Astrocyte (in vitro differentiated cells and primary cell): Measurements from ENCODE around the gene CCDC51. TPM values are rescaled to one million over a fixed set of nuclear protein-coding genes. Genes with fewer than 3 reads are reported as not detected.

ENCODE experiments used
- DNase-seq: peaks from one replicate; pipeline ENCODE4 v3.0.0-alpha.2; 2010; ENCODE audit warnings: low read depth
- FAIRE-seq: peaks from 2 replicates; lab custom pipeline; 2011; peaks lifted over from hg19 to GRCh38; lab: Jason Lieb, UNC
- H2AFZ ChIP-seq: 2 replicates; pipeline ENCODE4 v1.6.0; 2012; ENCODE audit warnings: low read depth, low read length, inconsistent platforms
- H3K27ac ChIP-seq: 2 replicates; pipeline ENCODE4 v1.5.1; 2011; ENCODE audit warnings: low read depth, low read length, inconsistent platforms
- H3K27me3 ChIP-seq: 2 replicates; pipeline ENCODE4 v1.6.0; 2011; ENCODE audit warnings: low read length, inconsistent platforms; ENCODE audit not compliant: insufficient read depth
- H3K36me3 ChIP-seq: 2 replicates; pipeline ENCODE4 v1.5.1; 2011; ENCODE audit warnings: low read length, inconsistent platforms; ENCODE audit not compliant: insufficient read depth
- H3K4me1 ChIP-seq: 2 replicates; pipeline ENCODE4 v1.5.1; 2011; ENCODE audit warnings: low read length, inconsistent platforms; ENCODE audit not compliant: insufficient read depth
- H3K4me2 ChIP-seq: 2 replicates; pipeline ENCODE4 v1.6.0; 2012; ENCODE audit warnings: low read length, inconsistent platforms
- H3K4me3 ChIP-seq: 2 replicates; pipeline ENCODE4 v1.5.1; 2011; ENCODE audit warnings: low read depth, mild to moderate bottlenecking, low read length, inconsistent platforms; ENCODE audit not compliant: insufficient read depth
- H3K79me2 ChIP-seq: 2 replicates; pipeline ENCODE4 v1.6.0; 2012; ENCODE audit warnings: mild to moderate bottlenecking, low read length, inconsistent platforms; ENCODE audit not compliant: insufficient read depth
- H3K9ac ChIP-seq: 2 replicates; pipeline ENCODE4 v1.6.0; 2012; ENCODE audit warnings: mild to moderate bottlenecking, low read length, inconsistent platforms
- H3K9me3 ChIP-seq: 2 replicates; pipeline ENCODE4 v1.5.1; 2012; ENCODE audit warnings: low read depth, mild to moderate bottlenecking, low read length, inconsistent platforms; ENCODE audit not compliant: insufficient read depth
- H4K20me1 ChIP-seq: 2 replicates; pipeline ENCODE4 v1.6.0; 2012; ENCODE audit warnings: low read length, inconsistent platforms; ENCODE audit not compliant: insufficient read depth
- H3K27ac Mint-ChIP-seq: one replicate; pipeline ENCODE4 v1.8.0; 2021; ENCODE audit warnings: mild to moderate bottlenecking, mixed read lengths; ENCODE audit not compliant: unreplicated experiment
- H3K27me3 Mint-ChIP-seq: one replicate; pipeline ENCODE4 v1.8.0; 2021; ENCODE audit warnings: low read depth, mixed read lengths; ENCODE audit not compliant: unreplicated experiment
- H3K36me3 Mint-ChIP-seq: one replicate; pipeline ENCODE4 v1.8.0; 2021; ENCODE audit warnings: low read depth, mixed read lengths; ENCODE audit not compliant: unreplicated experiment
- H3K4me1 Mint-ChIP-seq: one replicate; pipeline ENCODE4 v1.8.0; 2021; ENCODE audit warnings: low read depth, mixed read lengths; ENCODE audit not compliant: unreplicated experiment
- H3K4me3 Mint-ChIP-seq: one replicate; pipeline ENCODE4 v1.8.0; 2021; ENCODE audit warnings: mild to moderate bottlenecking, moderate library complexity, mixed read lengths; ENCODE audit not compliant: unreplicated experiment
- H3K9me3 Mint-ChIP-seq: one replicate; pipeline ENCODE4 v1.8.0; 2021; ENCODE audit warnings: mild to moderate bottlenecking, mixed read lengths; ENCODE audit not compliant: unreplicated experiment
- EZH2 ChIP-seq: IDR thresholded peaks from 2 replicates; pipeline ENCODE4 v1.6.1; 2012; ENCODE audit warnings: mild to moderate bottlenecking, low read length, inconsistent platforms; ENCODE audit not compliant: insufficient read depth
- total RNA-seq: library from RNA; stranded (reverse); gene quantifications from 2 replicates; pipeline ENCODE4 v1.2.1, GENCODE V29; 2021
- TF ChIP-seq, protein P1 (sequence below): IDR thresholded peaks from 2 replicates; pipeline ENCODE4 v1.5.1; 2011; ENCODE audit warnings: low read depth, mild to moderate bottlenecking, inconsistent platforms, low read length, moderate library complexity; ENCODE audit not compliant: insufficient read depth

CCDC51 gene
- total RNA-seq, 1 donor from 2014 or later, result 16.5 TPM

DNA sequence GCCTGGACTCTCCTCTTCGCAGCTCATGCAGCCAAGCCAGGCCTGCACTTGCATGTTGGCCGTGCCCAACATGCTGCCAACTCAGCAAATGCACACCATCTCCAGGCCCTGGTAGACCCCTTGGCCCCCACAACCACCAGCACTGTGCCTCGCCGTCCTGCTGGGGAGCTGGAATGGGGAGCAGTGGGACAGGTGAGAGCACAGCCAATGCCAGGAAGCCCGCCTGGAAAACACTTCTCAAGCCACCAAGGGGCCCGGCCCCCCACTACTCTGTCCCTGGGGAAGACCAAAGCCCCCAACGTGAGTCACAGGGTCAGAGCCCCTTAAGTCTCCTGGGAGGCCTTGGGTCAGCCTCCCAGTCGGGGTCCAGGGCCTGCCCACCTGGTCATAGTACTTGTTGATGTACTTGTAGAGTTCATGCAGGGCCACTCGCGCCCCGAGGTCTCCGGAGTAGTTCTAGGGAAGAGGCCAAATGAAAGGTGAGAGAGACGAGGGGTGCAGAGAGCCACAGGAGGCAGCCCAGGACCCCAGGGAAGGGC, 34.5 kb downstream of the CCDC51 start:
- DNase-seq (no peak), FAIRE-seq (no peak)
- no peak overlapping the region for H3K27ac ChIP-seq
- H3K36me3 ChIP-seq, result peaks cover 4% of the 10 kb centered on the region
- H3K4me3 Mint-ChIP-seq, result no peak overlapping the region
- no peaks in the 10 kb centered on the region for H3K27me3 Mint-ChIP-seq
- H3K27ac Mint-ChIP-seq, result no peak overlapping the region
- no peak overlapping the region for H3K4me2 ChIP-seq
- H3K9me3 ChIP-seq, result no peaks in the 10 kb centered on the region
- no peak overlapping the region for H2AFZ ChIP-seq
- H3K4me1 ChIP-seq, result peaks cover 8% of the 10 kb centered on the region
- no peaks in the 10 kb centered on the region for H3K79me2 ChIP-seq
- no peak for TF ChIP-seq EZH2
- TF ChIP-seq, protein P1, sequence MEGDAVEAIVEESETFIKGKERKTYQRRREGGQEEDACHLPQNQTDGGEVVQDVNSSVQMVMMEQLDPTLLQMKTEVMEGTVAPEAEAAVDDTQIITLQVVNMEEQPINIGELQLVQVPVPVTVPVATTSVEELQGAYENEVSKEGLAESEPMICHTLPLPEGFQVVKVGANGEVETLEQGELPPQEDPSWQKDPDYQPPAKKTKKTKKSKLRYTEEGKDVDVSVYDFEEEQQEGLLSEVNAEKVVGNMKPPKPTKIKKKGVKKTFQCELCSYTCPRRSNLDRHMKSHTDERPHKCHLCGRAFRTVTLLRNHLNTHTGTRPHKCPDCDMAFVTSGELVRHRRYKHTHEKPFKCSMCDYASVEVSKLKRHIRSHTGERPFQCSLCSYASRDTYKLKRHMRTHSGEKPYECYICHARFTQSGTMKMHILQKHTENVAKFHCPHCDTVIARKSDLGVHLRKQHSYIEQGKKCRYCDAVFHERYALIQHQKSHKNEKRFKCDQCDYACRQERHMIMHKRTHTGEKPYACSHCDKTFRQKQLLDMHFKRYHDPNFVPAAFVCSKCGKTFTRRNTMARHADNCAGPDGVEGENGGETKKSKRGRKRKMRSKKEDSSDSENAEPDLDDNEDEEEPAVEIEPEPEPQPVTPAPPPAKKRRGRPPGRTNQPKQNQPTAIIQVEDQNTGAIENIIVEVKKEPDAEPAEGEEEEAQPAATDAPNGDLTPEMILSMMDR, result no peak
- H3K9me3 Mint-ChIP-seq, result no peaks in the 10 kb centered on the region
- H3K4me3 ChIP-seq, result no peak overlapping the region
- H3K4me1 Mint-ChIP-seq, result peaks cover 8% of the 10 kb centered on the region
- peaks cover 35% of the 10 kb centered on the region for H3K36me3 Mint-ChIP-seq
- H3K27me3 ChIP-seq, result no peaks in the 10 kb centered on the region
- H3K9ac ChIP-seq, result no peak overlapping the region
- peaks cover 6% of the 10 kb centered on the region for H4K20me1 ChIP-seq

DNA sequence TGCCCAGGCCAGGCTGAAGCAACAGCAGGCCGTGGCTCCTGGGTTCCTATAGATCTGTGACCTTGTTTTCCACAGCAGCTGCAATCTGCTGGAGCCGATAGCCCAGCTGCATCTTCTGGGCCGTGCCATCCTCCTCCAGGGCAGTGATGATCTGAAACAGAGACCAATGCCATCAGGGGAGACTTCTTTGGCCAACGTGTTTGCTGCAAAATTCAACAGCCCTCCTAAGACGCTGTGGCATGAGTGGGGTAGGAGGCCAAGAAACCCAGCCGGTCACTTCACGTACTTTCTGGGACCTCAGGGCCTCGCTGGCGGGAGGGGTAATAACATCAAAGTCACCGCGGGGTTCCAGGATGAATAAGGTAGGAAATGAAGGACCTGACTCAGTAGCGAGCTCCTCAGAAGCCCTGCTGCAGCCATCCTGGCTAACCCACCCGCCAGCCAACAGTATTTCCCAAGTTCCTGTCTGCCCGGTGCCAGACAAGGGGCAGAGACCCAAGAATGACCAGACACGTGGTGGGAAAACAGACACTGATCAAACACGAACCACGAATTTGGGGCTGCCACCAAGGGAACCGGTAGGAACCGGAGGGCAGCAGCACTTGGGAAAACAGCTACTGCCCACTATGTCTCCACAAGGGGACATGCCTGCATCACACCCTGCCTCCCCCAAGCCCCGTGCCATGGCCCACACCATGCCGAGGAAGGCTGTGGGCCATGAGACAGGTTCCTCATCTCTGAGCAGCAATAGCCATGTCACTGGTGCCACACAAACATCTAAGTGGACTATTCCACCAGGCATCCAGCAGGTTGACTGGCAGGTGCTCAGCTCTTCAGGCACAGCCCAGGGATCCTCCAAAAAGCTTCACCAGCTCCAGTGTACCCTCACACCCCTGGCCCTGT, 35.2 kb downstream of the CCDC51 start:
- H2AFZ ChIP-seq, result no peak overlapping the region
- H3K9ac ChIP-seq, result no peak overlapping the region
- DNase-seq, result no peak
- peaks cover 4% of the 10 kb centered on the region for H3K36me3 ChIP-seq
- peaks cover 33% of the 10 kb centered on the region for H3K36me3 Mint-ChIP-seq
- H3K27me3 Mint-ChIP-seq, result no peaks in the 10 kb centered on the region
- H3K4me1 Mint-ChIP-seq, result peaks cover 8% of the 10 kb centered on the region
- H3K9me3 ChIP-seq, result no peaks in the 10 kb centered on the region
- no peak for FAIRE-seq
- no peak overlapping the region for H3K27ac ChIP-seq
- no peak overlapping the region for H3K4me2 ChIP-seq
- no peak for TF ChIP-seq EZH2
- TF ChIP-seq, protein P1, result no peak
- peaks cover 8% of the 10 kb centered on the region for H3K4me1 ChIP-seq
- no peaks in the 10 kb centered on the region for H4K20me1 ChIP-seq
- H3K27me3 ChIP-seq, result no peaks in the 10 kb centered on the region
- no peaks in the 10 kb centered on the region for H3K9me3 Mint-ChIP-seq
- no peak overlapping the region for H3K4me3 ChIP-seq
- H3K4me3 Mint-ChIP-seq, result no peak overlapping the region
- no peaks in the 10 kb centered on the region for H3K79me2 ChIP-seq
- H3K27ac Mint-ChIP-seq, result no peak overlapping the region
